ENCODE measurements around the gene ABLIM2.
"Not testable (repeated sequence)": the region's sequence is repeated elsewhere in the genome, so short reads cannot be mapped to it uniquely, and the experiment has no call there.

Gene ABLIM2

GRCh38 chr4:7947927-7948326, 210.7 kb downstream of the ABLIM2 start:
- H3K9me3 ChIP-seq (ENCODE audit: control insufficient read depth in 2 of 2, low read length in 2 of 2): no peaks in the 10 kb centered on the region
- H3K4me1 ChIP-seq (ENCODE audit: control insufficient read depth in 2 of 2, insufficient read depth in 2 of 2, low read length in 2 of 2): peaks cover 0 to 3% of the 10 kb centered on the region in 2 donors
- no peaks in the 10 kb centered on the region for H3K27me3 ChIP-seq (ENCODE audit: control insufficient read depth in 2 of 2, insufficient read depth in 2 of 2, low read length in 2 of 2)
- no peak overlapping the region for H3K4me3 ChIP-seq (ENCODE audit: low read length in 2 of 2)
- no peaks in the 10 kb centered on the region for H3K36me3 ChIP-seq (ENCODE audit: control insufficient read depth in 2 of 2, insufficient read depth in 2 of 2, low read length in 2 of 2)
- no peak overlapping the region for H3K9ac ChIP-seq (ENCODE audit: low read depth in 1 of 2, low read length in 2 of 2)
- no peak overlapping the region for H3K27ac ChIP-seq (ENCODE audit: low read depth in 2 of 2, low read length in 2 of 2)

DNA sequence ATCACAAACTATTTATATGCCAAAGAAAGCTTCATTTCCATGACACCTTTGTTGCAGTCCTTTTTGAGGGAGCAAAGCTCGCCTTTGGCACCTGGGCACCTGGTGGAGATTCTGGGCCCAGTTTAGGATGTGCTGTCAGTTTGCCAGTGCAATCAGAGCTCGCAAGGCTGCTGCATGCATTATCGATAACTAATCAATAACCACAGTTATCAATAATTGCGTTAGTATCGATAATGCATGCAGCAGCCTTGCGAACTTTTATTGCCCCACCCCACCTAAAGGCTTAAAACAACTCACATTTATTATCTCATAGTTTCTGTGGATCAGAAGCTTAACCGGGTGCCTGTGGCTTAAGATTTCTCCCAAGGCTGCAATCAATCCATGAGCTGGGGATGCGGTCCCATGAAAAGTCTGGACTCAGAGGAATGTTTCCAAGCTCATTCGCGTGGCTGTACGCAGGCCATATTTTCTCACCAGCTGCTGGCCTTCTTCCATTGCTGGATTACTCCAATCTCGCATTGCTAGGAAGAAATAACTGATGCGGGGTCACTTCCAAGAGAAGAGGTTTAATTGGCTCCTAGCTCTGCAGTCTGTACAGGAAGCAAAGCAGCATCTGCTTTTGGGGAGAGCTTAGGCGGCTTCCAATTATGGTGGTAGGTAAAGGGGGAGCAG, 212.8 kb downstream of the ABLIM2 start:
- H3K9me3 ChIP-seq (ENCODE audit: control insufficient read depth in 2 of 2, low read length in 2 of 2): no peaks in the 10 kb centered on the region
- no peaks in the 10 kb centered on the region for H3K27me3 ChIP-seq (ENCODE audit: control insufficient read depth in 2 of 2, insufficient read depth in 2 of 2, low read length in 2 of 2)
- H3K4me1 ChIP-seq (ENCODE audit: control insufficient read depth in 2 of 2, insufficient read depth in 2 of 2, low read length in 2 of 2): peaks cover 3 to 5% of the 10 kb centered on the region in 2 donors
- no peak overlapping the region for H3K27ac ChIP-seq (ENCODE audit: low read depth in 2 of 2, low read length in 2 of 2)
- no peaks in the 10 kb centered on the region for H3K36me3 ChIP-seq (ENCODE audit: control insufficient read depth in 2 of 2, insufficient read depth in 2 of 2, low read length in 2 of 2)
- H3K4me3 ChIP-seq (ENCODE audit: low read length in 2 of 2): no peak overlapping the region
- no peak overlapping the region for H3K9ac ChIP-seq (ENCODE audit: low read depth in 1 of 2, low read length in 2 of 2)

- Histone ChIP-seq H3K4me3 (ENCODE audit: low read length in 2 of 2) (no peak overlapping the region), H3K27ac (ENCODE audit: low read depth in 2 of 2, low read length in 2 of 2) (no peak overlapping the region), H3K36me3 (ENCODE audit: control insufficient read depth in 2 of 2, insufficient read depth in 2 of 2, low read length in 2 of 2) (no peaks in the 10 kb centered on the region), H3K9me3 (ENCODE audit: control insufficient read depth in 2 of 2, low read length in 2 of 2) (no peaks in the 10 kb centered on the region), H3K27me3 (ENCODE audit: control insufficient read depth in 2 of 2, insufficient read depth in 2 of 2, low read length in 2 of 2) (no peaks in the 10 kb centered on the region), H3K9ac (ENCODE audit: low read depth in 1 of 2, low read length in 2 of 2) (no peak overlapping the region), H3K4me1 (ENCODE audit: control insufficient read depth in 2 of 2, insufficient read depth in 2 of 2, low read length in 2 of 2) (peaks cover 5 to 6% of the 10 kb centered on the region in 2 donors)
Observed at GRCh38 chr4:7944599-7945220, 213.9 kb downstream of the ABLIM2 start.

DNA sequence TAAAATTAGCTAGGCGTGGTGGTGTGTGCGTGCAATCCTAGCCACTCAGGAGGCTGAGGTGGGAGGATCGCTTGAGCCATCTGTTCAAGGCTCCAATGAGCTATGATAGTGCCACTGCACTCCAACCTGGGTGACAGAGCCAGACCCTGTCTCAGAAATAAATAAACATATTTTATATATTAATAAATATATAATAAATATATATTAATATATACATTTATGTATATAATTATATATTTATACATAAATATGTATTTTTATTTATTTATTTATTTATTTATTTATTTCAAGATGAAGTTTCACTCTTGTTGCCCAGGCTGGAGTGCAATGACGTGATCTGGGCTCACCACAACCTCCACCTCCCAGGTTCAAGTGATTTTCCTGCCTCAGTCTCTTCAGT, 214.9 kb downstream of the ABLIM2 start:
- H3K27me3 ChIP-seq (ENCODE audit: control insufficient read depth in 2 of 2, insufficient read depth in 2 of 2, low read length in 2 of 2); H3K36me3 ChIP-seq (ENCODE audit: control insufficient read depth in 2 of 2, insufficient read depth in 2 of 2, low read length in 2 of 2); H3K9me3 ChIP-seq (ENCODE audit: control insufficient read depth in 2 of 2, low read length in 2 of 2); H3K27ac ChIP-seq (ENCODE audit: low read depth in 2 of 2, low read length in 2 of 2); H3K9ac ChIP-seq (ENCODE audit: low read depth in 1 of 2, low read length in 2 of 2); H3K4me3 ChIP-seq (ENCODE audit: low read length in 2 of 2); H3K4me1 ChIP-seq (ENCODE audit: control insufficient read depth in 2 of 2, insufficient read depth in 2 of 2, low read length in 2 of 2): not testable (repeated sequence)

DNA sequence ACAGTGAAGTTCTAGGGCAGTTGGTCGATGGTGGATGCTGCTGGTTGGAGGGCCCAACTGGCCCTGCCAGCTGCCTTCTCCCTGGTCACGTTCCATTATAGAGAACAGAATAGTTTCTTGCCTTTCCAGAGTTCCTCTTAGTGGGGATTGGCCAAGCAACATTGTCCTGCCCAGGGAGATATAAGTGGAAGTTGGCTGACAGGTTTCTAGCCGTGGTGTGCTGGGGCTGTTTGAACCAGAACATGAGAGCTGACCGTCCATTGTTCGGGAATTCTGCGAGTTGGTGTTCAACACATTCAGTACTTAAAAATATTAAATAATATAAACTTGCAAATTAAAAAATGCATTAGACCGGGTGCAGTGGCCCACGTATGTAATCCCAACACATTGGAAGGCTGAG, 215.4 kb downstream of the ABLIM2 start:
- H3K27me3 ChIP-seq (ENCODE audit: control insufficient read depth in 2 of 2, insufficient read depth in 2 of 2, low read length in 2 of 2): no peaks in the 10 kb centered on the region
- H3K36me3 ChIP-seq (ENCODE audit: control insufficient read depth in 2 of 2, insufficient read depth in 2 of 2, low read length in 2 of 2): no peaks in the 10 kb centered on the region
- no peak overlapping the region for H3K27ac ChIP-seq (ENCODE audit: low read depth in 2 of 2, low read length in 2 of 2)
- H3K4me3 ChIP-seq (ENCODE audit: low read length in 2 of 2): no peak overlapping the region
- H3K4me1 ChIP-seq (ENCODE audit: control insufficient read depth in 2 of 2, insufficient read depth in 2 of 2, low read length in 2 of 2): peaks cover 7% of the 10 kb centered on the region in 2 donors
- H3K9ac ChIP-seq (ENCODE audit: low read depth in 1 of 2, low read length in 2 of 2): no peak overlapping the region
- no peaks in the 10 kb centered on the region for H3K9me3 ChIP-seq (ENCODE audit: control insufficient read depth in 2 of 2, low read length in 2 of 2)

- H3K27me3 ChIP-seq (ENCODE audit: control insufficient read depth in 2 of 2, insufficient read depth in 2 of 2, low read length in 2 of 2): no peaks in the 10 kb centered on the region
- H3K9ac ChIP-seq (ENCODE audit: low read depth in 1 of 2, low read length in 2 of 2): no peak overlapping the region
Observed at GRCh38 chr4:7941965-7942496, 216.6 kb downstream of the ABLIM2 start.

DNA sequence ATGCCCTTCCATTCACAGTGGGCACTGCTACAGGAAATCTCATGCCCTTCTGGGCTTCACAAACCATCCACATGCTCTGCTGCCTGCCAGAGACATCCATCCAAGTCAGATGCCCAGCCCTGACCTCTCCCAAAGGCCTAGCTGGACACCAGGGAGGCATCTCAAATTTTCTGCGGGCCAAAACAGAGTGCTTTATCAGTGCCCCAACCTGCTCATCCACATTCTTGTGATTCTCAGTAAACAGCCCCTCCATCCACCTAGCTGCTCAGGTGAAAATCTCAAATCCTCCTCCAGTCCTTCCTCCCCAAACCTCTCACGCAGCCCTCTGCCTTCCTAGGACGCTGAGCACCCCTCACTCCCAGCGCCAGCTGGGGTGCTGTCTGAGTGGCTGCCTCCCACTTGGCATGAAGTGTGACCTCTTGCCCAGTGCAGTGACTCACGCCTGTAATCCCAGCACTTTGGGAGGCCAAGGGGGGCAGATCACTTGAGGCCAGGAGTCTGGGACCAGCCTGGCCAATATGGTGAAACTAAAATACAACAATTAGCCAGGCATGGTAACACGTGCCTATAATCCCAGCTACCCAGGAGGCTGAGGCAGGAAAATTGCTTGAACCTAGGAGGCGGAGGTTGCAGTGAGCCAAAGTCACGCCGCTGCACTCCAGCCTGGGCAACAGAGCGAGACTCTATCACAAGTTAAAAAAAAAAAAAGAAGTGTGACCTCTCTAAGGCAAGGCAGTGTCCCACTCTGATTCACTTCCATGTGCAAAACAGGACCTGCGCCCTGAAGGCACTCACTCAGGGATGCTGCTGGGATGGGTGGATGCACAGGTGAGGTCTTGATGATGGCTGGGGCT, 217.3 kb downstream of the ABLIM2 start:
- Histone ChIP-seq H3K27me3 (ENCODE audit: control insufficient read depth in 2 of 2, insufficient read depth in 2 of 2, low read length in 2 of 2) (no peaks in the 10 kb centered on the region), H3K36me3 (ENCODE audit: control insufficient read depth in 2 of 2, insufficient read depth in 2 of 2, low read length in 2 of 2) (no peaks in the 10 kb centered on the region), H3K27ac (ENCODE audit: low read depth in 2 of 2, low read length in 2 of 2) (no peak overlapping the region), H3K4me1 (ENCODE audit: control insufficient read depth in 2 of 2, insufficient read depth in 2 of 2, low read length in 2 of 2) (peaks cover 7 to 12% of the 10 kb centered on the region in 2 donors), H3K9ac (ENCODE audit: low read depth in 1 of 2, low read length in 2 of 2) (no peak overlapping the region), H3K4me3 (ENCODE audit: low read length in 2 of 2) (no peak overlapping the region), H3K9me3 (ENCODE audit: control insufficient read depth in 2 of 2, low read length in 2 of 2) (no peaks in the 10 kb centered on the region)

More at GRCh38 chr4:7941965-7942496, 216.6 kb downstream of the ABLIM2 start:
- Histone ChIP-seq H3K4me1 (ENCODE audit: control insufficient read depth in 2 of 2, insufficient read depth in 2 of 2, low read length in 2 of 2) (peaks cover 7 to 12% of the 10 kb centered on the region in 2 donors), H3K9me3 (ENCODE audit: control insufficient read depth in 2 of 2, low read length in 2 of 2) (no peaks in the 10 kb centered on the region), H3K27ac (ENCODE audit: low read depth in 2 of 2, low read length in 2 of 2) (no peak overlapping the region), H3K4me3 (ENCODE audit: low read length in 2 of 2) (no peak overlapping the region), H3K36me3 (ENCODE audit: control insufficient read depth in 2 of 2, insufficient read depth in 2 of 2, low read length in 2 of 2) (no peaks in the 10 kb centered on the region)

- Histone ChIP-seq H3K9ac (ENCODE audit: low read depth in 1 of 2, low read length in 2 of 2) (peak within 1 kb of the TSS; percentile 85 to 94), H3K27me3 (ENCODE audit: control insufficient read depth in 2 of 2, insufficient read depth in 2 of 2, low read length in 2 of 2) (no peaks in the 10 kb centered on the region), H3K4me1 (ENCODE audit: control insufficient read depth in 2 of 2, insufficient read depth in 2 of 2, low read length in 2 of 2) (peaks cover 7 to 12% of the 10 kb centered on the region in 2 donors), H3K9me3 (ENCODE audit: control insufficient read depth in 2 of 2, low read length in 2 of 2) (no peaks in the 10 kb centered on the region), H3K36me3 (ENCODE audit: control insufficient read depth in 2 of 2, insufficient read depth in 2 of 2, low read length in 2 of 2) (no peaks in the 10 kb centered on the region), H3K4me3 (ENCODE audit: low read length in 2 of 2) (peak within 1 kb of the TSS; percentile 83 to 84), H3K27ac (ENCODE audit: low read depth in 2 of 2, low read length in 2 of 2) (peak within 1 kb of the TSS; percentile 88 to 92)
Observed at GRCh38 chr4:7939377-7940108, 219.1 kb downstream of the ABLIM2 start, which contains the start of gene AFAP1. Gene AFAP1, minus strand, starts transcription at chr4:7939861. Its CDS starts 67,783 bp downstream, at chr4:7872078.

GRCh38 chr4:7938609-7939376, 219.8 kb downstream of the ABLIM2 start:
- H3K27me3 ChIP-seq (ENCODE audit: control insufficient read depth in 2 of 2, insufficient read depth in 2 of 2, low read length in 2 of 2): no peaks in the 10 kb centered on the region
- H3K4me1 ChIP-seq (ENCODE audit: control insufficient read depth in 2 of 2, insufficient read depth in 2 of 2, low read length in 2 of 2): peaks cover 7 to 12% of the 10 kb centered on the region in 2 donors
- no peaks in the 10 kb centered on the region for H3K9me3 ChIP-seq (ENCODE audit: control insufficient read depth in 2 of 2, low read length in 2 of 2)

More at GRCh38 chr4:7938609-7939376, 219.8 kb downstream of the ABLIM2 start:
- H3K27ac ChIP-seq (ENCODE audit: low read depth in 2 of 2, low read length in 2 of 2): peak overlapping the region; percentile 88 to 92
- no peaks in the 10 kb centered on the region for H3K36me3 ChIP-seq (ENCODE audit: control insufficient read depth in 2 of 2, insufficient read depth in 2 of 2, low read length in 2 of 2)
- peak overlapping the region; percentile 80 to 84 for H3K4me3 ChIP-seq (ENCODE audit: low read length in 2 of 2)
- peak overlapping the region; percentile 85 to 94 for H3K9ac ChIP-seq (ENCODE audit: low read depth in 1 of 2, low read length in 2 of 2)

Measured in mucosa of rectum (tissue), 2 donors.